HG03060 (cell line): ENCODE results near the gene CEMIP.

Experiments used
- ATAC-seq: cut with Tn5 transposase; IDR thresholded peaks from one replicate; pipeline ENCODE4 v1.9.1; 2021; ENCODE audit warnings: low read depth, moderate number of reproducible peaks; ENCODE audit not compliant: unreplicated experiment

The CEMIP gene

DNA sequence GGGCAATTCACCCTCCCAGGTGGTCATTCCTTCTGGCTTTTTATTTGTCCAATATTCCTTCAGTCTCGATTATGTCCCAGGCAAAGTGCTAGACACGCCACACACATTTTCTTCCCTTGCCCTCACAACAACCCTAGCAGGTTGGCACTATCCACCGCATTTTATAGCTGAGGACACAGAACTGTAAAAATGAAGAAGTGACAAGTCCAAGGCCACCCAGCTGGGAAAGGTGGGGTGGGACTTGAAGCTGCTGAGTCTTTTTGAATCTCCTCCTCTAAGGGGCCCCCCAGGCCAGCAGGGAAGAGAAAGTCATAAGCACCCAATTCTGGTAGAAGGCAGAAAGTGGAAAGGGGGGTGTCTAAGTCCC is 60.6 kb downstream of the CEMIP start:
- no peak for ATAC-seq

DNA sequence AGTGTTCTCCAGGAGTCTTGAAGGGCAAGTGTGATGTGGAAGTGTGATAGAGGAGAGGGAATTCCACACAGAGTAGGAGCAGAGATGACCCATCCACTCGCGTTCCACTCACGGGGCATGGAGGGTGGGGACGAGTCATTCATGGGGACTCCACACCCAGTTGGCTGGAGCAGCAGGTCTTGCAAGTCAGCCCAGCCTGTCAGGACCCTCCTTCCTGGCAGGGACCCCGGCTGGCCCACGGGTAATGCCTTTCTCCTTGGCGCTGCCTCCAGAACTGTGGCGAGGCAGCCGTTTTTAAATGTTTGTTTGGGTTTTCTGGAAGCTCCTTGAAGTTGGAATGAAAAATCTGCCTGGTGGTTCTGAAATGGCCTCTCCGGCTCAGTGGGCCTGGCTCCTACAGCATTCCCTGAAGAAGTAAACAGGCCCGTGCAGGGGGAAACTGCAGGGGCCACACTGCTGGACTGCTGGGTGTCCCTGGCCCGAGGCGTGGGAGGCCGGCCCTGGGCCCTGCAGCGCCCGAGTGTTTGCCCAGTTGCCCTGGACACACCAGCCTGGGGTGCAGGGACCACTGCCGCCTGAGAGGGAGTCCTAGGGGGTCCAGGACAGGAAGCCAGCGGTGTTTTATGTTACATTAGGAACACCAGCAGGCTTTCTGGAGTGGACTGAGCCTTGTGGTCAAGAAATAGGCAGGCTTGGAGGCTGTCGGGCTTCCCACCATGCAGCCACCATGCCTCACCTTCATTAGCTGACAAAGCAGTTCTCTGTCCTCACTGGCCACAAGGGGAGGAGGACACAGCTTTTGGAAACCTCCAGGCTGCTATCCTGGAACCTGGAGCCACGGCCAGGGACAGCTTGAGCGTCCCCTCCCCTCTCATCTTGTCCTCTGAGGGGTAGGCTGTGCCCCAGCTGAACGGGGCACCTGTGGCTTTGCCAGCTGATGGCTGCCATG is 61.3 kb downstream of the CEMIP start:
- no peak for ATAC-seq

DNA sequence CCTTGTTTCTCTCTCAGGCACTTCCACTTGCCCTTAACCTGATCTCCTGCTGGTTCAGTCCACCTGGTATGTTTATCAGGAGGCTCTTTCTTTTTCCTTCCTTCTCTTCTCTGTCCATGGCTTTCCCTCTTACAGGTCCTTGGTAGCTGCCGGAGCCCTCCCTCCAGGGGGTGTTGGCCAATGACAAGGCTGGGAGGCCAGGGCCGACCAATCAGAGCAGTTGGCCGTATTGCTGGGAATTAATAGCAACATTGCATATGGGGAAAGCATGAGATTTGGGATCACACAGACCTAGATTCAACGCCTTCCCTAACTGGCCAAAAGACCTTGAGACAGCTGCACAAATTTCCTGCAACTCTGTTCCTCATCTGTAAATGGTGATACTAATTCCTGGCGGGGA is 62.4 kb downstream of the CEMIP start:
- ATAC-seq, result no peak

DNA sequence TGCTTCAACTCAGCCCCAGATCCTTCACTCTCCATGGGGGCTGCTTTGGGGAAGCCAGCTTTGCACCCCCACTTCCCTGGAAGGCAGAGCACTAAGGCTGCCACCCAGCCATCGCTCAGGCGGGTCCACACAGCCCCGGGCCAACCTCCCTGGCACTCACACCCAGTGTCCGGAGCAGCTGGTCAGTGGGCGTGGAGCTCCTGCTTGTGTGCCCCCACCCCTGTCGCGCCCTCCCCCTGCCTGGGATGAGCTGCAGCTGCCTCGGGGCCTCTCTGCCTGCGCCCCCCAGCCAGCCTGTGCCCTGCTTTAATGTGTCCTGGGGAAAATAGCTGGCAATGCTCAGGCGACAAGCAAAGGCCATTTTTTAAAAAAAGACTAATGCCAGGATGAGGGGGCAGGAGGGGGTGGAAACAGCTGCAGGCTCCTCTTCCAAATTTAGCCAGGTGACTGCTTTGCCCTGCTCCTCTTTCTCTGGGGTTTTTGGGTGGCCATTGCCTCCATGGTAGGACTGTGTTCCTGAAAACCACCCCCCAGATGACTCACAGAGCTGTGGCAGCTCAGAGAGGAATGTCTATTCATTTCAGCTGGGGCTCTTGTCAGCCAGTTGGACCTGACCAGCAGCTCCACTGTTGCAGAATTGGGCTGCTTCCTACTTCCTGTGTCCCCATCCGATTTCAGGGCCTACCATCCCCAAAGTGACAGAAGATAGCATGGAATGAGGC is 65.0 kb downstream of the CEMIP start:
- no peak for ATAC-seq

DNA sequence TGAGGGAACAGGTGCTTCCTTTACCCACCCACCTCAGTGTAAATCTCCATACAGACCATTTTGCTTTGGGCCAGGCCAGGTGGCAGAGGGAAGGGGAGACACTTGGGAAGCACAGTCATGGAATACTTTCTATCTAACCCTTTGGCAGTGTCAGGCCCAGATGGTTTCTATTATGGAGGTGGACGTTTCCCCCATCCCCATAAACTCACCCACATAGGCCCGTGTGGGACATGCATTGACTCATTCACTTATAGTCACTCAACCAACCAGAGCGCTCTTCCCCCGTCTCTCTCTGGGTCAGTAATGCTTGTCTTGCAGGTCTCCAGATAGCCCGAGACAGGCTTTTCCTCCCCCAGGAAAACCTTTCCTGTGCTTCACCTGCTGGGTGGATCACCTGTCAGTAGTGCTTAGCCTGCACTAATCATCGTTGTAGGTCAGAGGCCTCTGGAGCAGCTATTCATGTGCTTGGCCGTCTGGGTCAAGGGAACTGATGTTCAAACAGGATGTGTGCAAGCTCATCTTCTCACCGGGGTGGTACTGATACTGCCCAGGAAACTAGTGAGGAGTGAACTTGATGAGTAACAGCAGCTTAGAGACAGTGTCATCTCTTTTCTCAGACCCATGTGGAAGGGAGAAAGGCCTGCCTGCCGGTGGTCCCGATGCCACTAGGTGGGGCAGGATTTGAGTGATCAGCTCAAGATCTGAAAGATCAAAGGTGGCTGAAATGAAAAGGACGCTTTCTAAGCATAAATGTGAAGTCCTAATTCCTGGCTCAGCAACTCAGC is 67.1 kb downstream of the CEMIP start:
- ATAC-seq, result no peak

DNA sequence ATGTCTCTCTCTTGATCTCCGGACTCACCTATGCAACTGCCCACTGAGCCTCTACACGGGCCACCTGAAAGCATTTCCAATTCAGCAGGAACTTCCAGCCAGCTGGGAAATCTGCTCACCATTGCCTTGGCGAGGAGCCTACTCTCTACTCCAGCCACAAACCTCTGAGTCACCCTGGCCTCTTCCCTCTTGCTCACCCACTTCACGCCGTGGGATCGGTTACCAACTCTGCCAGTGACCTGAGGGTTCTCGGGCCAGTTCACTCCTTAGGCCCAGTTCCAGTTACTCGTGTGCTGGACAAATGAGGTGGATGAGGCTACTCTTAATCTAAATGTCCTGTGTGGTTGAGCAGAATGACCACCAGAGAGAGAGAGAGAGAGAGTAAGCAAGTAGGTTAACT is 70.1 kb downstream of the CEMIP start:
- no peak for ATAC-seq

DNA sequence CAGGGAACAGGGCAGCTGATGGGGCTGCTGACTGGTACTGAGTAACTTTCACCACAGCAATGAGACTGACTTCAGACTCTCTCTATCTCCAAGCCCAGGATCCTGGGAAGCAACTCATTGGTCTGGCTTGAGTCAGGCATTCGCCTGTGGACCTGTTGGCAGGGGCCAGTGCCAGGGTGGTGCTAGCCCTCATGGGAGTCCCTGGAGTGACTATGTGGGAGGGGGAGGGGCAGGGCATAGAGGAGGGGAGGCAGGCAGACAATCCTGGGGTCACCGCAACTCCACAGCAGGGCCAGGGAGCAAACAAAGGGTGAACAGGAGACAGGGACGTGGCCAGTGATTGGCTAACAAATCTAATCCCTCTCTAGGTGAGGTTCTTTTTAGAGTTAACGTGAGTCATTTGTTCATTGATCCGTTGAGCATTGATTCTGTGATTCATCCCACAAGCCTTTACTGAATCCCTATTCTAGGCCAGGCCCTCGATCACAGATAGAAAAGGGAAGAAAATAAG is 71.8 kb downstream of the CEMIP start:
- no peak for ATAC-seq

DNA sequence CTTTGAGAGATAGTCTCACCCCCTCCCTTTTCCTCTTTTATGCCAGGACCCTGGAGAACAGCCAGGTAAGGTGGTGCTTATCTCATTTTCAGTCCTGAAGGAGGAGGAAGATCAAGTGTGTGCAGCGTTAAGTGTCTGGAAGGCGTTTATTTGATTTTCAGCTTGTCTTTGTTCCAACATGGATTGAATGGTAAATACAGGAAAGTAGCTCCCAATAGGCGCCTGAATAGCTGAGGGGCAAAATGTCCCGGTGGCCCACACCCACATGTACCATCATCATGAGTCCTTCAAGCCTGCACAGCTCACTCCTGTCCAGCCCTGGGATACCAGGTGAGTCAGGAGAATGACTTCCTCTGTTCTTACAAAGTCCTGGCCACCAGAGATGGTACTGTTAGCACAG is 73.5 kb downstream of the CEMIP start:
- ATAC-seq, result no peak

DNA sequence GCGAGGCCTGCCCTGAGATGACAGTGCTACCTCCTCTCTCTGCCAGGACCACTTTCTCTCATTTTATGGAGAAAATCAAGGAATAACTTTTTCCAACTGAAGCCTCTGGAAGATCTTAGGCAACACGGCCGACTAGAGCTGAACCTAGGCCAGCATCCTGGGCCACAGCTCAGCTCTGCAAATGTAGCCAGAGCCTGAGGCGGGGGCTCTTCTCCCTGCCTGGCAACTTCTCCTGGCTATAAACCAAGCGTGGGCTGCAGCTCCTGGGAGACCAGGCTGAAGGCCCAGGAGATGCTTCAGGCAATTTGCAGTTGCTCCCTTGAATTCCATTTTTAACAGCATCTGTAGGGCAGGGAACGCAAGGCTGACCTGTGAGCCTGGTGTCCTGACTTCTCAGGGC is 74.9 kb downstream of the CEMIP start:
- no peak for ATAC-seq

DNA sequence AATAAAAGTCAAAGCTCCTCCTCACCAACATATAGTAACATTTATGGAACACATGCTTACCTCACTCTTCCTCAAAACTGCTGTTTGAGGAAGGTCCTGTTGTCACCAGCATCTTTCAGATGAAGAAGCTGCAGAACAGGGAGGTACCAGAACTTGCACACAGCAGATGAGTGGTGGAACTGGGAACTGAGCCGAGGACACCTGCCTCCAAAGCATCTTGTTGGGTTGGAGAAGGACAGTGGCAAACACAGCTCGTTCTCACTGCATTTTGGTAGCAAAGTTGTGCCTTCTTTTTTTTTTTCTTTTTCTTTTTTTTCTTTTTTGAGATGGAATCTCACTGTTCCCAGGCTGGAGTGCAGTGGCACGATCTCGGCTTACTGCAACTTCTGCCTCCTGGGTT is 76.0 kb downstream of the CEMIP start:
- no peak for ATAC-seq

DNA sequence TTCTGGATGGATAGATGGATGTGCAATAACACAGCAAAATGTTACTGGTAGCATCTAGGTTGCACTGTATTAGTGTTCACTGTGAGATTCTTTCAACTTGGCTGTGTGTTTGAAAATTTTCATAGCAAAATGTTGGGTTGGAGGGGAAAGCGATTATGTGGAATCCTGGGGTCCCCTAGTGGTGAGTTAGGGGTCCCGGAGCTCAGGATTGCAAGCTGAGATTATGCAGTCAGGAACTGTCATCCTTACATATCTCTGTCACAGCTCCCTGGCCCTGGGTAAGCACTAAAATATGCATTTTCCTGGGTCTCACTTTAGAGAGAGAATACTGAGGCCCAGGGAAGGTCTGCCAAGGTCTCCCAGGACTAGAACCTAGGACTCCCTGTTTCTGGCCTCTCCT is 77.2 kb downstream of the CEMIP start:
- ATAC-seq, result no peak

DNA sequence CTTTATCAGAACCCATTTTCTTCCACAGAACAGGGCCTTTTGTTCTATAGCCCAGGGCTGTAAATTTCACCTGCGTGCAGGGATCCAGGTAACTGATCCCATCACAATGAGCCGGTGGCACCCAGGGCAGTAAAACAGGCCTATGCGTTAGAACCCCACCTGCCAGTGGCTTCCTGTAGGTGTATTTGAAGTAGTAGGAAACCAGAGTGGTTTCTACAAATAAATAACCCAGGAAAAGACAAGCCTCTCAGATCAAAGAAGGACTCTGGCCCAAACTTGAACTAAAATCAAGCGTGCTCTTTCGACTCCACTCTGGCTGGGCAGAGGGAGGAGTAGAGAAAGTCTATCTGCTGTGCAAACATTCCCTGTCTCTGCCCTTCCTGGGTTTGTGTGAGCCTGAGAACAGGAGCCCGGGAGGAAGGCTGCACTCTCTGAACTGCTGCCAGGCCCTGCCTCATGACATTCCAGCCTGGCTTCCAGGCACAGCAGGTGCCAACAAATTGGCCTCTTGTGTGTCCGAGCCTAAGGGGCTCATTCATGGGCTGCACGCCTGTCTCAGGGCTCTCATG is 77.7 kb downstream of the CEMIP start:
- no peak for ATAC-seq

DNA sequence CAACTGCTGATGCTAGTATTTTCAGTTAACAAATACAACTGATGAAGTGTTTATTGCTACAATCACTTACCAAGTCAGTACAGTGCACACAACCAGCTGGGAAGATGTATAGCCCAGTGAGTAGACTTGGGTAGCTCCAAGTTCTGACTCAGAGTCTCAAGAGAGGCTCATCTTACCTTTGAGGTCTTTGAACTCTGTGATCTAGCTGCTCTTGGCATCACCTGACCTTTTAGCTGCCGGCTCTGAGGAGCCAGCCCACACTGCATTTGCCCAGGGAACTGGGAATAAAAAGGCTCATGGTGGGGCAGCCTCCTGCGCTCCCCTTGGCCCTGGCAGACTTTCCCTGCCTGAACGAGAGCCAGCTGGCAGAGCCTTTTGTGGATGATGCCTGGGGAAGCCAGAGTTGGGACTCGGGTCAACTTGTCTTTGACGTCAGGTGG is 82.6 kb downstream of the CEMIP start:
- ATAC-seq, result no peak

DNA sequence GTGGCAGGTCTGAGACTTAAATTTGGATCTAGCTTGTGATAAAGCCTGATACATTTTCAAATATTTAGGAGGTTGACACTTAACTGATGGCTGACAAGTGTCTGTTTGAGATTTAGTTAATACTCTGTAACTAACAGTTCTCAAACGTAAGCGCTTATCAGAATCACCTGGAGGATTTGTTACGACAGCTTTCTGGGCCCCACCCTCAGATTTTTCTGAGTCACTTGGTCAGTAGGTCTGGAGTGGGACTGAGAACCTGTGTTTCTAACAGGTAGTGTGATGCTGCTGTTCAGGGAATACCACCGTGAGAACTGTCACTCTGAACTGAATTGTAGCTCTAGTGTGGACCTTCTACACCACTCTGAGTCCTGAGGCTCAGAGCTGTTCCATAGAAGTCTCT is 85.5 kb downstream of the CEMIP start:
- no peak for ATAC-seq

DNA sequence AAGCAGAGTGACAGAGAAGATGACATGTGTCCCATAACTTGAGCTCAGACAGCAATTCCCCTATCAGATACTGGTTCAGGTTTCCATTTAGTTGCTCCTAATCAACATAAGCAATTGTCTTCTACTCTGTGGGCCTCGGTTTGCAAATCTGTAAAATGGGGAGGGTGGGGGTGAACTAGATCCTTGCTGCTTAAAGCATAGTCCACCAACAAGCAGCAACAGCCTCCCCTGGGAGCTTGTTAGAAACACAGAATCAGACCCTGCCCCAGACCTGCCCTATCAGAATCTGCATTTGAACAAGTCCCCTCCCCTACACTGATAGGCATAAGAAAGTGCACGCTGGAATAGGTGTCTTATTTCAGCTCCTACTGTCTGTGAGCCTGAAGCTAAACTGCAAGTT is 87.8 kb downstream of the CEMIP start:
- ATAC-seq, result no peak

DNA sequence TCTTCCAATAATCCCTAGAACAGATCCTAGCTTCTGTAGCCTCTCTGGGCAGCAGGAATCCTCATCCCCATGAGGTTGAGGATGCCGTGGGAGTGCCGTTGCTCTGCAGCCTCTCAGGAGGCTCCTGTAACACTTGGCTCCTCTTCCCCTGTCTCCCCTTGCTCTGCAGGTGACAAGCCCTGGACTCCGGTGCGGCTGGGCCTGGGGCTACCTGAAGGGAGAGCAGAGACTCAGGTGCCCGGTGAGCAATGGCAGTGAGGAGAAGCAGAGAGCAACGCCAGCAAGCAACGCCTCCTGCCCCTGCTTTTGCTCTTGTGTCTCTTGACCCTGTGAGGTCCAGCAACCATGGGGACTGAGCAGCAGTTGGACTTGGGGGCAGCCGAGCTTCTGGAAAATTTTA is 91.2 kb downstream of the CEMIP start:
- no peak for ATAC-seq

DNA sequence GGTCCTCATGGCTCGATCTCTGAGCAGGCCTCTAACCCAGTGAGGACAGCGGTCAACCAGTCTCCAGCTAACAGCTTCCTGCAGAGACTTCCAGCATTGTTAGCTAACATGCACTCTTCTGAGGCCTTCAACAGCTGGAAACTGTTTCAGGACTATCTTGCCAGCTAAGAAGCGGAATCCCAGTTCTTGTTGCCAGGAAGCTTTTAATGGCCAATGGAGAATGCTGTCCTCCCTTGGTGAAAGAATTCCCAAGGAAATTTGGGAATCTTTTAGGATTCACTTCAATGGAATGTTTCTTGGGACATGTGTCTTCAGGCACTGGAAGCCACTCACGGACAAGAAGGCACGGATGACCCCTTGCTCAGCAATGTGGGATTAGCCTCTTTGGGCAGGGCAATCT is 91.7 kb downstream of the CEMIP start:
- no peak for ATAC-seq

DNA sequence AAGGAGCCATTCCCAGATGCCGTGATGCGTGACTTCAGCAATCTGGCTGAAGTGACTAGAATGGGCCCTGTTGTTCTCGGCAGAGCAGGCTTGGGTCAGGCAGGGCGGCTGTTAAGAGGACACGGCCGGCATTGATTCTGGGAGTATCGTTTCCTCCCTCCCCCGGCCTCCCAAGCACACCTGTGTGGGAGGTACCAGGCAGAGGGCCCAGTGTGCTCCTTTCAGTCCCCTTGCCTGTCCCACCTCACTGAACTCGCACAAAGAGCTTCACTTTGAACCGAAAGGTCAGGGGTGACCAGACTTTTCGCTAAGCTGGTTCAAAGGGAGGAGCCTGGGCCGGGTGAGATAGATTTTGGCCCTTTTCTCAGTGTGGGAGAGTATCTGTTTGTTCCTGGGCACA is 92.7 kb downstream of the CEMIP start:
- no peak for ATAC-seq

DNA sequence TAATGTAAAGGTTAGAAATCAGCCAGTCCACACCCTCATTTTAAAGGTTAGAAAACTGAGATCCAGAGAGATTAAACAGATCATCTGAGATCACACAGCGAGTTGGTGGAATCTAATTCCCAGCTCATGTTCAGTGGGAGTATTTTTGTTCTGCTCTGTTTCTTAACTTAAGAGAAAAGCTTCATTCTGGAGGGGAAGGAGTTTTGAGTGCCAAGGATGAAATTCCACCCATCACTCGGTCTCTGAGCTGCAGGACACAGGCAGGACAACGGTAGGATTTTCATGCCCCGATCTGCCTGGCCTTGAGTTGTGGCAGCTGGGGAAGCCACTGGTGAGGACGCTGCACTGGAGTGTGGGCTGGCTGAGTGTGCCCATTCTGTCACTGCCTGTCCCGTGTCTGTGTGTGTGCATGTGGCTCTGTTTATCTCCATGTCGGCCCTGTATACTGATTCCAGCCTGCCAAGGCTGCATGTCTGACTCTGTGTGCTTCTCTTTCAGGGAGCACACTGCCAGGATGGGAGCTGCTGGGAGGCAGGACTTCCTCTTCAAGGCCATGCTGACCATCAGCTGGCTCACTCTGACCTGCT is 94.3 kb downstream of the CEMIP start:
- no peak for ATAC-seq
